ENCODE measurements around the gene ATAD2B.

DNA sequence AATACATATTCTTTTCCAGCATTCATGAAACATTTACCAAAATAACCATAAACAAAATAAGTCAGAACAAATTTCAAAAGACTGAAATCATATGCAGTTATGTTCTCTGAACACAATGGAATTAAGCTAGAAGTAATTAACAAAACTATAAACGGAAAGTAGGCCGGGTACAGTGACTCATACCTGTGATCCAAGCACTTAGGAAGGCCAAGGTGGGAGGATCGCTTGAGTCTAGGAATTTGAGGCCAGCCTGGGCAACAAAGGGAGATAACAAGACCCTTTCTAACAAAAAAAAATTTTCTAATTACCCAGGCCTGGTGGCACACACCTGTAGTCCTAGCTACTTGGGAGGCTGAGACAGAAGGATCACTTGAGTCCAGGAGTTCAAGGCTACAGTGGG, 14.9 kb downstream of the ATAD2B start:
- TF ChIP-seq POLR2A (IDR thresholded peaks at IDR 0.05) (no peak), EP300 (IDR thresholded peaks at IDR 0.05) (no peak), POLR2AphosphoS5 (IDR thresholded peaks at IDR 0.05) (no peak)
- TF ChIP-seq, protein P1, sequence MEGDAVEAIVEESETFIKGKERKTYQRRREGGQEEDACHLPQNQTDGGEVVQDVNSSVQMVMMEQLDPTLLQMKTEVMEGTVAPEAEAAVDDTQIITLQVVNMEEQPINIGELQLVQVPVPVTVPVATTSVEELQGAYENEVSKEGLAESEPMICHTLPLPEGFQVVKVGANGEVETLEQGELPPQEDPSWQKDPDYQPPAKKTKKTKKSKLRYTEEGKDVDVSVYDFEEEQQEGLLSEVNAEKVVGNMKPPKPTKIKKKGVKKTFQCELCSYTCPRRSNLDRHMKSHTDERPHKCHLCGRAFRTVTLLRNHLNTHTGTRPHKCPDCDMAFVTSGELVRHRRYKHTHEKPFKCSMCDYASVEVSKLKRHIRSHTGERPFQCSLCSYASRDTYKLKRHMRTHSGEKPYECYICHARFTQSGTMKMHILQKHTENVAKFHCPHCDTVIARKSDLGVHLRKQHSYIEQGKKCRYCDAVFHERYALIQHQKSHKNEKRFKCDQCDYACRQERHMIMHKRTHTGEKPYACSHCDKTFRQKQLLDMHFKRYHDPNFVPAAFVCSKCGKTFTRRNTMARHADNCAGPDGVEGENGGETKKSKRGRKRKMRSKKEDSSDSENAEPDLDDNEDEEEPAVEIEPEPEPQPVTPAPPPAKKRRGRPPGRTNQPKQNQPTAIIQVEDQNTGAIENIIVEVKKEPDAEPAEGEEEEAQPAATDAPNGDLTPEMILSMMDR (IDR thresholded peaks at IDR 0.05), result no peak
